Liver (tissue), 9 donors: Measurements from ENCODE around the gene HS3ST3B1. TPM values are rescaled to one million over a fixed set of nuclear protein-coding genes. Genes with fewer than 3 reads are reported as not detected.

Experiments used
- DNase-seq: peaks from one replicate; pipeline ENCODE4 v3.0.0-alpha.2; 2017; ENCODE audit warnings: low spot score
- H3K27ac ChIP-seq, 2 donors: one replicate each; pipeline ENCODE4 v1.7.0; 2013; ENCODE audit warnings: inconsistent platforms in 2 of 2, low read length in 2 of 2, control low read depth in 1 of 2, low read depth in 1 of 2, mild to moderate bottlenecking in 1 of 2
- H3K27me3 ChIP-seq, 4 donors: one replicate each; pipeline versions ENCODE4 v1.6.1 to v1.7.0; 2013; ENCODE audit warnings: low read length in 3 of 4, inconsistent platforms in 1 of 4, mild to moderate bottlenecking in 1 of 4, moderate library complexity in 1 of 4; ENCODE audit not compliant: control insufficient read depth in 4 of 4, insufficient read depth in 4 of 4
- H3K36me3 ChIP-seq, 4 donors: one replicate each; pipeline versions ENCODE4 v1.6.1 to v1.7.0; 2013; ENCODE audit warnings: low read length in 3 of 4, mild to moderate bottlenecking in 3 of 4, low read depth in 1 of 4, moderate library complexity in 1 of 4; ENCODE audit not compliant: control insufficient read depth in 4 of 4, insufficient read depth in 3 of 4
- H3K4me1 ChIP-seq, 4 donors: one replicate each; pipeline versions ENCODE4 v1.6.1 to v1.7.0; 2013; ENCODE audit warnings: low read length in 3 of 4, mild to moderate bottlenecking in 3 of 4, moderate library complexity in 1 of 4; ENCODE audit not compliant: control insufficient read depth in 4 of 4, insufficient read depth in 4 of 4
- H3K4me3 ChIP-seq, 3 donors: one replicate each; pipeline versions ENCODE4 v1.6.1 to v1.7.0; 2013; ENCODE audit warnings: low read length in 3 of 3, control low read depth in 1 of 3, low read depth in 1 of 3, mild to moderate bottlenecking in 1 of 3
- H3K9ac ChIP-seq, 2 donors: one replicate each; pipeline ENCODE4 v1.7.0; 2013; ENCODE audit warnings: low read length in 2 of 2, mild to moderate bottlenecking in 2 of 2, moderate library complexity in 2 of 2, control low read depth in 1 of 2, low read depth in 1 of 2
- H3K9me3 ChIP-seq, 4 donors: one replicate each; pipeline versions ENCODE4 v1.6.1 to v1.7.0; 2013; ENCODE audit warnings: low read length in 3 of 4; ENCODE audit not compliant: control insufficient read depth in 4 of 4
- ATF3 ChIP-seq: IDR thresholded peaks from 2 replicates; pipeline ENCODE4 v1.6.1; 2016; ENCODE audit warnings: antibody characterized with exemption
- CTCF ChIP-seq: fragments of 150-350 bp; IDR thresholded peaks from 2 replicates; pipeline ENCODE4 v1.5.1; 2017; ENCODE audit warnings: improper control_type of control experiment, low read depth, low read length; ENCODE audit not compliant: missing input control
- EGR1 ChIP-seq, 2 donors: IDR thresholded peaks; 2 replicates each; pipeline ENCODE4 v1.6.1; 2016 to 2018; ENCODE audit warnings: antibody characterized with exemption in 2 of 2, low read depth in 2 of 2
- FOXA1 ChIP-seq: IDR thresholded peaks from 2 replicates; pipeline ENCODE4 v1.6.1; 2016; ENCODE audit warnings: antibody characterized with exemption
- FOXA2 ChIP-seq: IDR thresholded peaks from 2 replicates; pipeline ENCODE4 v1.6.1; 2016; ENCODE audit warnings: antibody characterized with exemption
- GABPA ChIP-seq, 2 donors: IDR thresholded peaks in 1 of 2; conservative IDR thresholded peaks in 1 of 2; 2 replicates each; pipeline ENCODE4 v1.6.1; 2016; ENCODE audit warnings: antibody characterized with exemption in 2 of 2, mild to moderate bottlenecking in 1 of 2, moderate library complexity in 1 of 2
- HNF4A ChIP-seq, 2 donors: conservative IDR thresholded peaks; 2 replicates each; pipeline ENCODE4 v1.6.1; 2016; ENCODE audit warnings: antibody characterized with exemption in 2 of 2, mild to moderate bottlenecking in 2 of 2
- HNF4G ChIP-seq: IDR thresholded peaks from 2 replicates; pipeline ENCODE4 v1.6.1; 2016; ENCODE audit warnings: antibody characterized with exemption
- JUND ChIP-seq, 2 donors: IDR thresholded peaks; 2 replicates each; pipeline ENCODE4 v1.6.1; 2016; ENCODE audit warnings: antibody characterized with exemption in 2 of 2
- NR2F2 ChIP-seq: IDR thresholded peaks from 2 replicates; pipeline ENCODE4 v1.6.1; 2016; ENCODE audit warnings: antibody characterized with exemption
- RAD21 ChIP-seq, 2 donors: IDR thresholded peaks; 2 replicates each; pipeline ENCODE4 v1.6.1; 2016; ENCODE audit warnings: antibody characterized with exemption in 2 of 2, mild to moderate bottlenecking in 2 of 2
- RXRA ChIP-seq, 2 donors: IDR thresholded peaks; 2 replicates each; pipeline ENCODE4 v1.6.1; 2017 to 2018; ENCODE audit warnings: antibody characterized with exemption in 2 of 2, mild to moderate bottlenecking in 1 of 2
- SP1 ChIP-seq: IDR thresholded peaks from 2 replicates; pipeline ENCODE4 v1.6.1; 2018; ENCODE audit warnings: antibody characterized with exemption, mild to moderate bottlenecking
- TAF1 ChIP-seq: conservative IDR thresholded peaks from 2 replicates; pipeline ENCODE4 v1.6.1; 2016; ENCODE audit warnings: antibody characterized with exemption, mild to moderate bottlenecking
- YY1 ChIP-seq: IDR thresholded peaks from 2 replicates; pipeline ENCODE4 v1.6.1; 2016; ENCODE audit warnings: antibody characterized with exemption, mild to moderate bottlenecking
- ZBTB33 ChIP-seq: IDR thresholded peaks from 2 replicates; pipeline ENCODE4 v1.6.1; 2016; ENCODE audit warnings: antibody characterized with exemption
- WGBS: extraction: QIAGEN DNeasy Blood & Tissue Kit; methylation state at CpG from one replicate; pipeline ENCODE4 v1.1.7; 2013; 5-methylcytosine and 5-hydroxymethylcytosine counted together
- polyA plus RNA-seq, 2 donors: library from polyadenylated mRNA; stranded (reverse) in 1 of 2; unstranded in 1 of 2; fragments of 200-250 nt in 1 of 2; fragments of >200 nt in 1 of 2; fragmentation: Nextera tagmentation in 1 of 2; extraction: Ambion mirVana in 1 of 2; gene quantifications; one replicate each; pipeline versions ENCODE4 v1.2.1 to v1.2.3, GENCODE V29; 2013 to 2015
- total RNA-seq, 2 donors: library from RNA; depleted of rRNA; stranded (reverse); fragments of >200 nt; gene quantifications; one replicate each; pipeline ENCODE4 v1.2.3, GENCODE V29; 2014
- TF ChIP-seq, protein P1 (sequence below): IDR thresholded peaks from 2 replicates; pipeline ENCODE4 v1.6.1; 2016; ENCODE audit warnings: antibody characterized with exemption
- TF ChIP-seq, protein P2 (sequence below): IDR thresholded peaks from 2 replicates; pipeline ENCODE4 v1.6.1; 2016; ENCODE audit warnings: antibody characterized with exemption, mild to moderate bottlenecking
- donor health status: healthy.
- donor health status: healthy.
- donor health status: healthy.
- donor health status: healthy.
- donor health status: healthy.

Gene HS3ST3B1
- total and polyA plus RNA-seq, 4 donors = 11.9 to 33.5 (median 22.4) TPM

GRCh38 chr17:14325618-14326167, 24.8 kb downstream of the HS3ST3B1 start:
- no peaks in the 10 kb centered on the region for H3K36me3 ChIP-seq
- no peaks in the 10 kb centered on the region for H3K27me3 ChIP-seq
- H3K4me1 ChIP-seq = peaks cover 10 to 53% (median 44%) of the 10 kb centered on the region in 4 donors
- no peak overlapping the region for H3K4me3 ChIP-seq
- peak overlapping the region; percentile 47 to 62 for H3K27ac ChIP-seq
- TF ChIP-seq SP1 (peak; percentile 88), FOXA1 (peak; percentile 93), HNF4G (no peak), CTCF (no peak), RAD21 (IDR thresholded peaks at IDR 0.05) (peak in 1 of 2 donors; percentile 64), FOXA2 (peak; percentile 96), GABPA (IDR thresholded peaks at IDR 0.05 in 1 of 2, conservative IDR thresholded peaks at IDR 0.05 in 1 of 2) (no peak), NR2F2 (peak; percentile 73), RXRA (IDR thresholded peaks at IDR 0.05) (peak; percentile 81 to 87), HNF4A (conservative IDR thresholded peaks at IDR 0.05) (peak; percentile 72 to 76), ZBTB33 (peak; percentile 69), TAF1 (no peak), EGR1 (IDR thresholded peaks at IDR 0.05; ENCODE audit: low read depth in 2 of 2) (peak in 1 of 2 donors; percentile 46), ATF3 (no peak), YY1 (peak; percentile 69), JUND (IDR thresholded peaks at IDR 0.05) (peak; percentile 56 to 72)
- TF ChIP-seq, protein P1, sequence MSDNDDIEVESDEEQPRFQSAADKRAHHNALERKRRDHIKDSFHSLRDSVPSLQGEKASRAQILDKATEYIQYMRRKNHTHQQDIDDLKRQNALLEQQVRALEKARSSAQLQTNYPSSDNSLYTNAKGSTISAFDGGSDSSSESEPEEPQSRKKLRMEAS = peak; percentile 64
- TF ChIP-seq, protein P2, sequence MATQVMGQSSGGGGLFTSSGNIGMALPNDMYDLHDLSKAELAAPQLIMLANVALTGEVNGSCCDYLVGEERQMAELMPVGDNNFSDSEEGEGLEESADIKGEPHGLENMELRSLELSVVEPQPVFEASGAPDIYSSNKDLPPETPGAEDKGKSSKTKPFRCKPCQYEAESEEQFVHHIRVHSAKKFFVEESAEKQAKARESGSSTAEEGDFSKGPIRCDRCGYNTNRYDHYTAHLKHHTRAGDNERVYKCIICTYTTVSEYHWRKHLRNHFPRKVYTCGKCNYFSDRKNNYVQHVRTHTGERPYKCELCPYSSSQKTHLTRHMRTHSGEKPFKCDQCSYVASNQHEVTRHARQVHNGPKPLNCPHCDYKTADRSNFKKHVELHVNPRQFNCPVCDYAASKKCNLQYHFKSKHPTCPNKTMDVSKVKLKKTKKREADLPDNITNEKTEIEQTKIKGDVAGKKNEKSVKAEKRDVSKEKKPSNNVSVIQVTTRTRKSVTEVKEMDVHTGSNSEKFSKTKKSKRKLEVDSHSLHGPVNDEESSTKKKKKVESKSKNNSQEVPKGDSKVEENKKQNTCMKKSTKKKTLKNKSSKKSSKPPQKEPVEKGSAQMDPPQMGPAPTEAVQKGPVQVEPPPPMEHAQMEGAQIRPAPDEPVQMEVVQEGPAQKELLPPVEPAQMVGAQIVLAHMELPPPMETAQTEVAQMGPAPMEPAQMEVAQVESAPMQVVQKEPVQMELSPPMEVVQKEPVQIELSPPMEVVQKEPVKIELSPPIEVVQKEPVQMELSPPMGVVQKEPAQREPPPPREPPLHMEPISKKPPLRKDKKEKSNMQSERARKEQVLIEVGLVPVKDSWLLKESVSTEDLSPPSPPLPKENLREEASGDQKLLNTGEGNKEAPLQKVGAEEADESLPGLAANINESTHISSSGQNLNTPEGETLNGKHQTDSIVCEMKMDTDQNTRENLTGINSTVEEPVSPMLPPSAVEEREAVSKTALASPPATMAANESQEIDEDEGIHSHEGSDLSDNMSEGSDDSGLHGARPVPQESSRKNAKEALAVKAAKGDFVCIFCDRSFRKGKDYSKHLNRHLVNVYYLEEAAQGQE = peak; percentile 51
- no peak overlapping the region for H3K9ac ChIP-seq
- no peaks in the 10 kb centered on the region for H3K9me3 ChIP-seq
- no peak for DNase-seq
- WGBS = 22% methylated on average over 9 of the region's 9 CpGs
